HG03439 (cell line): ENCODE results near the gene FAM234B.
A peak's percentile ranks its signal among the peaks of the same experiment; 100 is the strongest.

Experiments
- ATAC-seq: cut with Tn5 transposase; IDR thresholded peaks from one replicate; pipeline ENCODE4 v1.9.1; 2021; ENCODE audit warnings: mild to moderate bottlenecking, moderate library complexity; ENCODE audit not compliant: unreplicated experiment

Gene FAM234B

GRCh38 chr12:13088496-13088895 is 44.3 kb downstream of the FAM234B start:
- no peak for ATAC-seq

DNA sequence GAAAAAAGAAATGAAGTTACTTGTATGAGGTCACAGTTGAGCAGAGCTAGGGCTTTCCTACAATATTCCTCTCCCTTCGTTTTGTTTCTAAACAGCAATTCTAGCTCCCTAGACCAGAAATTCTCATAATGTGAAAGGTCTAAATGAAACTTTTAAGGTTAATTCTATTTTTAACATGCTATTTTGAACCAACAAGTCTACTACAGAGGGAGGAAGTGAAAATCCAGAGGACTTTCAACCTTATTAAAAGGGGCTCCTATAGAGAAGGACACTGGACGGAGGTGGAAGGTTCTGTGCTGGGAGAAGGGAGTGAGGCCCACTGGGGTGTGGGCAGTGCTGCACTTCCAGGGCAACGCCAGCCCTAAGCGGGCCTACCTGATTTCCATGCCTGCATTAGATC is 45.9 kb downstream of the FAM234B start:
- no peak for ATAC-seq

- ATAC-seq = no peak
These were observed 47.7 kb downstream of the FAM234B start for GRCh38 chr12:13091832-13092231.

GRCh38 chr12:13093191-13093847 is 49.1 kb downstream of the FAM234B start:
- no peak for ATAC-seq

DNA sequence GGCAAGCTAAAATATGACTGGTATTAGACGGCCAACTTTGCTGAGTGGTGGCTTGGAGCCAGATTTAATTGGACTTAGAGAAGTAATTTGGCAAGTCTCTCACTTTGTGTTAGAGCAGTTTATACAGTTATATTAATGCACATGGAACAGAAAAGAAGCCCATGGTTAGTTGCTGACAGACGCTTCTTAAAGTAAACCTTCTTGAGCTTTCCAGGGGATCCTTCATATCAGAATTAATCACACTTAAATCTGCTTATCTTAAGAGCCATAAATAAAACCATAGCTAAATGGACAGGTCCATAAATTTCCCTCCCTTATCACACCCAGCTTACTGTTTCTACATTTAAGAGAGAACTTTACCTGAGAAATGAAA is 49.7 kb downstream of the FAM234B start:
- ATAC-seq = no peak

GRCh38 chr12:13094367-13094766 is 50.2 kb downstream of the FAM234B start:
- no peak for ATAC-seq

DNA sequence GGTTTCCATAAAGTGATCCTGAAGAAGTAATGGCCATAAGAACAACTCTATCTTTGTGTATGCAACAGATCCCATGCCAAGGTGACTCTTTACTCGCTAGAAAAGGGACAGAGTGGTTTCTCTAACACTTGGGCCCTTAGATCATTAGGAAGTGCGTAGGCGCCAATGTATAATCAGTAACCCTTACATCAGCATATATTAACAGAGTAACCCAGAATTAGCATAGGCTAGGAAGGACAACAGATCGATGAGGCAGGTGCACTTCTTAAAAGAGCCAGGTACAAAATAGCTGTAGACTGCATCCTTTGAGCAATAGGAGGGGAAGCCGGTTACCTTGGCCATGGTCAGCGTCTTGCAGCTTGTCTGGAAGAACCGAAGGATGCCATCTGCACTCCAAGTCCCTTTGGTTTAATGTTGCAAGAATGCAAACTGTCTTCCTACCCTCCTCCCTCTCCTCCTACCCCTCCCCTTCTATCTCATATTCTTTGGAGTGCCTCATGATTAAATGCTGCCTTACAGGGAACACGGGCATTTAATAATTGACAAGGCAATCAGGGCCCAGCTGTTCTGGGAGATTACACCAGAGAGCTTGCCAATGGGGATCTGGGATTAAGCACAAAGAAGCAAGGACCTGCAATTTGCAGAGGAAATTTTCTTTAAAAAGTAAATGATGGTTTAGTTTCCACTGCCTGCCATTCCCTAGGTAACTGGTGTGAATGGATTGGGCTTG is 51.2 kb downstream of the FAM234B start:
- ATAC-seq = no peak

DNA sequence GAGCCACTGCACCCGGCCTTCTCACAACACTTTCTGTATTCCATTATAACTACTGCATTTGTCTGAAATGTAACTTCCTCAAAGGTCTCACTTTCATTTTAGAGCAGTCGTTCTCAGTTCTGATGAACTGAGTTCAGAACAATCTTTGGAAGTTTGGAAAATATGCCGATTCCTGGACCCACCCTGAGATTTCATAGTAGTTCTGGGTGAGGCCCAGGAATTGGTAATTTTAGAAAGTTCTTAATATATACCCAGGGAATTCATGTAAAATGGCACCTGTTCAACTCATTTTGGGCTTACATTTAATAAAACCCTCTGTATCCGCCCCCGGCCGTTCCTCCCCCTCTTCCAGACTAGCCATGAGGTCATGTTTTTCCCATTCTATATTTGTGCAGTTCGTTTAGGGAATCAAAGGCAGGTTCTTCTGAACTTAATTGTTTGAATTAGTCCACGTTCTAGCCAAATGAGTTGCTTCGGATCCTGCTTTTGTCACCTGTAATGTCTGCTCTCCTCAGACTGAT is 53.4 kb downstream of the FAM234B start:
- no peak for ATAC-seq

DNA sequence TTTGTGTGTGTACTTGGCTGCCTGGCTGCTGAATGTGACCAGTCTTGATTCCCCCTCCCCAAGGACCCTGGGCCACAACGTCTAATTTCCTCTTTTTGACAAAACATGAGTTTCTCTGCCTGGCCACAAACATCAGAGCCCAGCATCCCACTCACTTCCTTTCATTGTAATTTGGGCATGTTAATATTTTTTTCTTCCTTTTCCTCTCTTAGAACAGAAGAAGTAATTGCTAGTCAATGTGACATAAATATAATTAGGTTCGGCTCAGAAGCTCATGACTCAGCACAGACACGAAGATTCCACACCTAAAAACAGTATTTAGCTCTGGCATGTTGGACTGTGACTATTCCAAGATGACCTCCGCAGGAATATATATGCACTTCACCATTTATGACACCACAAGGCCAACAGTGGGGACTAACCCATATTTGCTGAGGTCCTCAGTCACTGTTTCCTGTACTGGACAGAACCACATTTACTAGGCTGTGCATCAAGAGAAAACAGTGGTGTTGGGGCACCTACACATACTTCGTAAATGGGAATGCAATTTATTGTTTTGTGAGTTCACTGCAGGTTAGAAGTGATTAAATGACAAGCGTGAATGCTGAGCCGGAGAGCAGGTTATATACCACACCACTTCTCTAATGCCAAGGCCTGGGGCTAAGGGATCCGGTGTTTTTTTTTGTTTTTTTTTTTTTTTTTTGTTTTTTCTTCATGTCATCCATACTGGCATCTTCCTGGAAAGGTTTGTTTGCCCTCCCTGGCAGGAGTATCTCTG is 55.1 kb downstream of the FAM234B start:
- ATAC-seq = no peak

GRCh38 chr12:13099844-13100604 is 55.8 kb downstream of the FAM234B start:
- no peak for ATAC-seq

DNA sequence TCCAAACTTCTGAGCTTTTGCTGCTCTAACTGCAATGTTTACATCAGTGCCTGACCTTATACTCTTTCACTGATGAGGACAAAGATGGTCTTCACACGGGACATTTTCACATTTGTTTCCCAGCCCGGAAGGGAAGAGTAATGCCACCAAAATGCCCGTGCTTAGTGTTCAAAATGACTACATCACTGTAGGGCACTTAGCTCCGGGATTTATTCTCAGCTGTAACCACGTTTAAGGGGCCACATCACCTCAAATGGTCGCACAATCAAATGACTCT is 56.4 kb downstream of the FAM234B start:
- no peak for ATAC-seq

GRCh38 chr12:13100882-13101769 is 56.9 kb downstream of the FAM234B start:
- peak; percentile 84 for ATAC-seq

- no peak for ATAC-seq
These were observed 57.7 kb downstream of the FAM234B start for GRCh38 chr12:13101821-13102375.

- no peak for ATAC-seq
These were observed 58.4 kb downstream of the FAM234B start for GRCh38 chr12:13102461-13103195.

DNA sequence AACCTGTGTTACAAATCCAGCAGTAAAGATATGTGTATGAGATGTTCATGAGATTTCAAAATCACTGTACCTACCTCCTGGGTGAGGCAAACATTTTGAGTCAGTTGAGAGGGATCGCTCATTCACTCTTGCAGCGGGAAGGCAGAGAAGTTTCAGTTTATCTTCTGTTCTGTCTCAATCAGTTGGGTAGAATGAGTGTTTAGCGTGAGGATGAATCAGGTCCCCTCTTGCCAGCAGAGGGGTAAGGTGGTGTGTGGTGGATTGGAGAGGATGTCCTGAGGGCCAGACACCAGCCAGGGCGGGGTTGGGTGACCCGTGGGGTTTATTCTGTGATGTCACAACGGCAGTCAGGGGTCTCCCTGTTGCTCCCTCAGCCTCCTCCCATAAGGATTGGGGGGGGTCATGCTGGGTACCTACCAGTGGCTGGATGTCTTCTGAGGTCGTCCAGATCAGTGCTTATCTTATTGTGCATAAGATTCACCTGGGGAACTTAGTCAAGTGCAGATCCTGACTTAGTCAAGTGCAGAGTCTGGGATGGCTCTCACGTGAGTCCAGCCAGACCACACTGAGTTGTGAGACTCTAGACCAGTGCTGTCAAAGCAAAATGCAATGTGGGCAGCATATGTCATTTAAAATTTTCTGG is 59.3 kb downstream of the FAM234B start, which contains the start of gene GSG1:
GSG1 (minus strand) TSS at position 277 of the 643 bp plus-strand sequence; CDS start at position 122, 155 bp downstream.
- ATAC-seq = no peak

DNA sequence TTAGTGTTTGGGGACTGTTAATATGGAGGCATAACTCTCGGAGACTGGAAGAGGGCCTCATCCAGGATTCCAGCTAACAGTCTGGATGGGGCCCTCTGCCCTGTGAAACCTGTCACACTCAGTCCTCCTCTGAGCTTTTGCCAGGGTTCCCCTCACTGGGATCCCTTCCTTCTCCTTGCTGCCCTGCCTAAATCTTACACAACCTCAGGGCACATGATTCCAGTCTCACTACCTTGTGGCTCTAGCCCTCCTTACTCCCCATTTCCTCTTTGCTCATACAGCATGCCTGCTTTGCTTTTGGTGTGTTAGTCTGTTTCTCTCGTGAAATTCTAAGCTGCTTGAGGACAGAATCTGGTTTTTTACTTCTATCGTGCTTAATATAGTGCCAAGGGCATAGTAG is 60.2 kb downstream of the FAM234B start:
- no peak for ATAC-seq

DNA sequence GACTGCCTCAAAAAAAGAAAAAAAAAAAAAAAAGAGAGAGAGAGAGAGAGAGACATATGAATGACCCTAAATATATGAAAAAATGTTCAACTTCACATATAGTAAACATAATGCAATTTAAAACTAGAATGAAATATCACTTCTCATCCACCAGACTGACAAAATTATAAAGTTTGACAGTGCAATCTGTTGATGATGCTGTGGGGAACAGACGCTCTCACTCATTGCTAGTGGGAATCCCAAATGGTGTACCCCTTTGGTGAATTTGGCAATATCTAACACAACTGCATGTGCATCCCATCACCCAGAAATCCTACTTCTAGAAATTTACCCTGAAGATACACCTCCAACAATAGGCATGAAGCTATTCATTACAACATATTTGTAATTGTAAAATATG is 61.6 kb downstream of the FAM234B start:
- no peak for ATAC-seq

DNA sequence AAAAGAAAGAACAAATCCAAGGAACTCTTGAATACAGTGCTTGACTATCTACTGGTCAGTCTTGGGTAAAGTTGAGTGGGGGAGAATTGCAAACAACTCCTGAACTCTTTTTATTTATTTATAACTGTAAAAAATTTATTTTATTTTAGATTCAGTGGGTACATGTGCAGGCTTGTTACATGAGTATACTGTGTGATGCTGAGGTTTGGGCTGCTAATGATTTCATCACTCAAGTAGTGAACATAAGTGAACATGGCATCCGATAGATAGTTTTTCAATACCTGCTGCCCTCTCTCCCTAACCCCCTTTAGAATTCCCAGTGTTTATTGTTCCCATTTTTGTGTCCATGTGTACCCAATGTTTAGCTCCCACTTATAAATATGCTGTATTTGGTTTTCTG is 62.5 kb downstream of the FAM234B start:
- ATAC-seq = no peak

- ATAC-seq = no peak
These were observed 68.8 kb downstream of the FAM234B start for GRCh38 chr12:13112968-13113367.
